Fibroblast of the conjunctiva (primary cell): ENCODE results near the gene KPNB1.

Source experiments
- DNase-seq: peaks from one replicate; pipeline ENCODE4 v3.0.0-alpha.2; 2010; ENCODE audit warnings: low read depth

The KPNB1 gene

DNA sequence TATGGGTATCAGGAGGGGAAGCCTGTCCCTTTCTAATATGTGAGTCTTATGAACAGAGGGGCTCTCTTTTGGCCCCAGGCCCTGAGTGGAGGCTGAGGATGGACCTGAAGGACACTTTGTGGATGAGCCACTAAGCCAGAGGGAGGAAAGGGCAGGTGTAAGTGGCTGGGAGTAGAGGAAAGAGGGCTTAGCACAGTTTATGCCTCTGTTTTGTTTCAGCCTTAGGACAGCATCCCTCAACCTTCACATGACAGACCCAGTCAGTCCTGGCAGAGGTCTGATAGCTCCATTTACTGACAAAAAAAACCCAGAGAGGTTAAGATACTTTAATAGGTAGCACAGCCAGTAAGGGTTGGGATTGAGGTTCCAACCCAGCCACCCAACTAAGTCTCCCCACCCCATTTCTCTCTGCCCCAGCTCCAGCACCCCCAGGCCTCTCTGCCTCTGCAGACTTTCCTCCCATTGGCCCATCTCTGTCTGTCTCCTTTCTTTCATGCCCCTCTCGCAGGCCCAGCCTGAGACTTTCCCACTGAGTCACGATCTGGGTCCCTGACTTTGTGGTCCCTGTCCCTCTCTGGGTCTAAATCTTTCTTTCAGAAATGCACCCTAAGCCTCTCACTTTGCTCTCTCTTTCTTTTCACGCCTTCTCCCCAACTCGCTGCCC is 78.6 kb downstream of the KPNB1 start:
- DNase-seq = no peak

DNA sequence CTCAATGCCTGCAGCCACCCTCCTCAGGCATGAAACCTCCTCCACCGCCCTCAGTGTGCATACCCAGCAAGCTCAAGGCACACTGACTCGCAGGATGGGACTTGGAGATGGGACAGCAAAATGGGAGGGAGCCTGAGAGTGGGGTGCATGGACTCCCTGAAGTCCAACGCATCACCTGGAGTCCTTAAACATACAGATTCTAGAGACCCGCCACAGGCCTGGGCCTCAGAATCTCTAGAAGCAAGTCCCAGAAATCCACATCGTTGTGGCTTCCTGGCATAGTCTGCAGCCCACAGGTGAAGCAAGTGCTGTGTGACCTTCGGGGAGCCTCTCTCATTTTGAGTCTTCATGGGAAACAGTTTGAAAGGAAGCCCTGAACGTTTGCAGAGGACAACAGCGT is 79.8 kb downstream of the KPNB1 start:
- DNase-seq = no peak

DNA sequence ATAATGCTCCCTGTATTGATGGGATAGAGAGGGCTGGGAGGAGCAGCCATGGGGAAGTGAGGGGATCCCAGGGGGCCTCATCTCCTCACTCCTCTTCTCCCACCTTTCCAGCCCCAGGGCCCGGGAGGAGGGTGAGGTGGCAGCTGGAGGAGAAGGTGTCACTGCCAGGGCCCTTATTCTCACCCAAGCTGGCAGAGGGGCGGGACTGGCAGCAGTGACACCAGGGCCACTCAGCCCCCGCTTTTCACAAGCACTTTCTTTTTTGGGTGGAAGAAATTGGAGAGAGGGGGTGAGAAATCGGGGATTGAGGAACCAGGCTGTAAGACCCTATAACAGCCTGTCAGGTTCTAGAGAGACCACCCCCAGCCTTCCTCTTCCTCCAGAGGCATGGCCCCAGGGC is 81.0 kb downstream of the KPNB1 start:
- DNase-seq = no peak

DNA sequence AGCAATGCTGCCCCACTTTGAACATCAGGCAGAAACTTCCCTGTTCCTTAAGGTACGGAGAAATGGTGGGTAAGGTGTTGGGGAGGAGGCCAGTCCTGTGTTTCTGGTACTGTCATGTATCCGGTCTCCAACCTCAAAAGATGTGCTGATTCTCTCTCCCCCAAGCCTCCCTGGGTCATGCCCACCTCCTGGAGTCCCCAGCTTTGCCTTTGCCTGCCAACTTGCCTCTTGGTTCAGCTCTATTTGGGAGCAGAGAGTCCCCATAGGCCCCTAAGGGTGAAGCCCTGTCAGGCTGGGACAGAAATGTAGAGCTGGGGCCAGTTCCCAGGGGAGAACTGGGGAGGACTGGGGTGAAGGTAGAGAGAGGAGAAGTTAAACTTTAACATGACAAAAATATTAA is 81.7 kb downstream of the KPNB1 start:
- DNase-seq = no peak

DNA sequence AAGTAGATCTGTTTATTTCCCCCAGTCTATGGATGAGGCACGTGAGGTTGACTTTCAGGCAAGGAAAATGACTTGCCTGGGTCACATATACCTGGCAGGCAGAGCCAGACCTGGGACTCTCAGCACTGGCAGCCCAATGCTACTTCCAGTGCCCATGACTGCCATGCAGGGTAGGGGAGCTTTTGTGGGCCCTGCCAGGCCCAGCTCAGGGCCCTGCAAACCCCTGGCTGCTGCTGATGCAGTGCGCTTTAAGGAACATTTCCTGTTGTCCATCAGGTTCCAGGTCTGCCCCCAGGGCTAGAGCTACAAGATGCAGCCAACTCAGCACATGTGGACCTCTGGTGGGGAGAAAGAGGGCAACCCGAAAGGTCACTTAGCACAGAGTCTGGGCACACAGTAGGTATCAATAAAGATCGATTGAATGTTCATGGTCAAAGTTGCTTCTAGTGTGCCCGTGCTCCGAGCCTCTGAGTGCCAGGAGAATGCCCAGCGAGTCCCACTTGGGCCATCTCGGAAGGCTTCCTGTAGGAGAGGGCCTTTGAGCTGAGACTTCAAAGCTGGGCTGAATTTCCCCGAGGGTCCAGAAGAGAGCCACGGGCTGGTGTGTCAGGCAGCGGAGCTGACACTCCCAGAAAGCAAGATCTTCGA is 82.8 kb downstream of the KPNB1 start:
- DNase-seq = no peak

DNA sequence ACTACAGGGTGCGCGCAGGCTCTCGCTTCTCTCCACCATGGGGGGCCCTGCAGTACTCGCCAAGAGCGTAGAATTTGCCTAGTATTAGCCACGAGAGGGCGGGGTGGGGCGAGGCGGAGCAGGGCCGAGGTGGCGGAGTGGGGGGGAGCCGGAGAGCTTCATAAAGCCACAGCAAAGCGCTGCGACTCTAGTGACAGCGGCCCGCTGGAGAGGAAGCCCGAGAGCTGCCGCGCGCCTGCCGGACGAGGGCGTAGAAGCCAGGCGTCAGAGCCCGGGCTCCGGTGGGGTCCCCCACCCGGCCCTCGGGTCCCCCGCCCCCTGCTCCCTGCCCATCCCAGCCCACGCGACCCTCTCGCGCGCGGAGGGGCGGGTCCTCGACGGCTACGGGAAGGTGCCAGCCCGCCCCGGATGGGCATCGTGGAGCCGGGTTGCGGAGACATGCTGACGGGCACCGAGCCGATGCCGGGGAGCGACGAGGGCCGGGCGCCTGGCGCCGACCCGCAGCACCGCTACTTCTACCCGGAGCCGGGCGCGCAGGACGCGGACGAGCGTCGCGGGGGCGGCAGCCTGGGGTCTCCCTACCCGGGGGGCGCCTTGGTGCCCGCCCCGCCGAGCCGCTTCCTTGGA is 83.4 kb downstream of the KPNB1 start, which contains the start of gene TBX21:
Gene TBX21 (plus strand): TSS at position 190 of the 627 bp plus-strand sequence. CDS start 219 bp downstream, at position 409.
- no peak for DNase-seq

DNA sequence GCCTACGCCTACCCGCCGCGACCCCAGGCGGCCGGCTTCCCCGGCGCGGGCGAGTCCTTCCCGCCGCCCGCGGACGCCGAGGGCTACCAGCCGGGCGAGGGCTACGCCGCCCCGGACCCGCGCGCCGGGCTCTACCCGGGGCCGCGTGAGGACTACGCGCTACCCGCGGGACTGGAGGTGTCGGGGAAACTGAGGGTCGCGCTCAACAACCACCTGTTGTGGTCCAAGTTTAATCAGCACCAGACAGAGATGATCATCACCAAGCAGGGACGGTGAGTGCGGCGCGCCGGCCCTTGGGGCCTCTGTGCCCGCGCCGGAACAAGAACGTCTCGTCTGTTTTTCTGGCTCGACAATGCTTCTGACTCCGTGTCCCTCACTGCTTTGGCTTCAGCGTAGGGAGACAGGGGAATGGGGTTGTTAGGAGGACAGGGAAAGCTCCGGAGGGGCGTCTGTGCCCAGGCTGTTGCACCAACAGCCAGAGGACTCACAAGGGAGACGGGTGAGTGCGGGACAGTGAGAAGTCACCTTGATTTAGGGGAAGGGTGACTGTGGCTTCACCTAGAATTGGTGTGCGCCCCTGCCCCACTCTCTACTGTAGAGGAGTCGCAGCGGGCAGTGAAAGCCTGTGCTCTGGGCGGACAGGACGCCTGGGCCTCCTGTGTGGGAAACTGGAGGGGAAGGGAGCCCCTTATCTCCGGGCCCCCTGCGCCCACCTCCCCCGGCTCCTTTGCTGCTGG is 84.1 kb downstream of the KPNB1 start:
- no peak for DNase-seq

DNA sequence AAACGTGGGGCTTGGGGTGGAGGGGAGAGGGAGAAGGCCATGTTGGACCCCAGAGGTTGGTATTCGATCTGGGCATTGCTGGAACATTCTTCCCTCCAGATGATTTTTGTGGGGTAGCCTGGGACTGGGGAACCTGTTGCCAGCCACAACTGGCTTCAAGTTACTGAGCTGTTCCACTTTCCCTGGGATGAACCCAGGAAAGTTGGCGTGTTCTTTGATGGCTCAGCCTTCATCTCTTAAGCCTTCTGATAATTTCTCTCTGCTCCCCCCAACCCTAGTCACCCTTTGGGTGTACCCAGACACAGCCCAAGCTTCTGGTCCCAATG is 85.4 kb downstream of the KPNB1 start:
- DNase-seq = no peak
